GM12873 (cell line): ENCODE data around the gene NUDT14.

Source experiments
- TF ChIP-seq, protein P1 (sequence below): IDR thresholded peaks from 2 replicates; pipeline ENCODE4 v1.5.1; 2012; ENCODE audit warnings: low read depth, mild to moderate bottlenecking, moderate library complexity, low read length, control low read depth; ENCODE audit not compliant: insufficient read depth; ENCODE audit errors: missing control alignments

The NUDT14 gene

GRCh38 chr14:105211758-105212089 lies 30.6 kb upstream of the NUDT14 start:
- TF ChIP-seq, protein P1, sequence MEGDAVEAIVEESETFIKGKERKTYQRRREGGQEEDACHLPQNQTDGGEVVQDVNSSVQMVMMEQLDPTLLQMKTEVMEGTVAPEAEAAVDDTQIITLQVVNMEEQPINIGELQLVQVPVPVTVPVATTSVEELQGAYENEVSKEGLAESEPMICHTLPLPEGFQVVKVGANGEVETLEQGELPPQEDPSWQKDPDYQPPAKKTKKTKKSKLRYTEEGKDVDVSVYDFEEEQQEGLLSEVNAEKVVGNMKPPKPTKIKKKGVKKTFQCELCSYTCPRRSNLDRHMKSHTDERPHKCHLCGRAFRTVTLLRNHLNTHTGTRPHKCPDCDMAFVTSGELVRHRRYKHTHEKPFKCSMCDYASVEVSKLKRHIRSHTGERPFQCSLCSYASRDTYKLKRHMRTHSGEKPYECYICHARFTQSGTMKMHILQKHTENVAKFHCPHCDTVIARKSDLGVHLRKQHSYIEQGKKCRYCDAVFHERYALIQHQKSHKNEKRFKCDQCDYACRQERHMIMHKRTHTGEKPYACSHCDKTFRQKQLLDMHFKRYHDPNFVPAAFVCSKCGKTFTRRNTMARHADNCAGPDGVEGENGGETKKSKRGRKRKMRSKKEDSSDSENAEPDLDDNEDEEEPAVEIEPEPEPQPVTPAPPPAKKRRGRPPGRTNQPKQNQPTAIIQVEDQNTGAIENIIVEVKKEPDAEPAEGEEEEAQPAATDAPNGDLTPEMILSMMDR = no peak

DNA sequence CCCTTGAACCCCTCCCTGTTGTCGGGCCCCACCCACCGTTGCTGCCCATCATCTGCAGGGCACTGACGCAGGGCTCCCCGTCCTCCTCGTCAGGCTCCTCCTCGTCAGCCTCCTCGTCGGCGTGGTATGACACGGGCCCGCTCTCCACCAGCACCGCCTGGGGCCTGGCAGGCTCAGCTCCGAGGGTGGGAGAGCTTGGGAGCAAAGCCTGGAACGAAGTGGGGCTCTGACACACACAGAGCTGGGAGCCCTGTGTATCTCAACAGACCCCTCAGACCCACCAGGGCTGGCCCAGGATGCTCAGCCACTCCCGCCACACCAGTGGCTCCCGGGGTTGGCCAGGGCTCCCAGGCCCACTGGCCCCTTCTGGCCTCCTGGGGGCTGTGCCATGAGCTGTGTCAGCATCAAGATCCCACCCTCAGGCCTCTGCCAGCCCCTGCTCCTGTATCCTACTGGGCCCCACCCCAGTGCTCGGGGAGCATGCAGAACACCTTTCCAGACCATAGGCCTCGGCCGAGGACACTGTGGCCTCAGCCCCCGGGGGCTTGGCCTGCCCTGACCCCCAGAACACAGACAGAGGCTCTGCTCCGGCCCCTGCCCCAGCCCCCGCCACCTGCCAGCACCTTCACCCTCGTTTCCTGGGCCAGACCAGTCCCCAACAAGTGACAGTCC lies 30.1 kb upstream of the NUDT14 start:
- TF ChIP-seq, protein P1 = no peak

- TF ChIP-seq, protein P1 = no peak
These were observed 29.3 kb upstream of the NUDT14 start for GRCh38 chr14:105210266-105211025.

- TF ChIP-seq, protein P1 = no peak
These were observed 28.5 kb upstream of the NUDT14 start for GRCh38 chr14:105209646-105210045.

DNA sequence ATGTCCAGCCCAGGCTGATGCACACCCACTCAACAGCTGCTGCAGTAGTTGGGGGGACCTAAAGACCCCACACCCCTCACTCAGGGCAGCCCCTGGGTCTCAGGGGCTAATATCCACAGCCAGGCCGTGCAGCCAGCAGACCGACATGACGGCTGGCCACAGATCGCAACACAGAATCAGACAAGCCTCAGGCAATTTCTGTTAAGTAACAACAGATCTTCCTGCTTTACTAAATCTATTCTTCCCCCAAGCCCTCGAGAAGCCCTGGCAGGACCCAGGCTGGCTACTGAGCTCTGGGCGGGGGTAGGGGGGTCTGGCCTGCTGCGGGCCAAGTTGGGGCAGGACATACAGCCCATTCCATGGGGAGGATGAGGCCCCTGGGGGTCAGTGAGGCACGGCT lies 28.0 kb upstream of the NUDT14 start:
- TF ChIP-seq, protein P1 = no peak

DNA sequence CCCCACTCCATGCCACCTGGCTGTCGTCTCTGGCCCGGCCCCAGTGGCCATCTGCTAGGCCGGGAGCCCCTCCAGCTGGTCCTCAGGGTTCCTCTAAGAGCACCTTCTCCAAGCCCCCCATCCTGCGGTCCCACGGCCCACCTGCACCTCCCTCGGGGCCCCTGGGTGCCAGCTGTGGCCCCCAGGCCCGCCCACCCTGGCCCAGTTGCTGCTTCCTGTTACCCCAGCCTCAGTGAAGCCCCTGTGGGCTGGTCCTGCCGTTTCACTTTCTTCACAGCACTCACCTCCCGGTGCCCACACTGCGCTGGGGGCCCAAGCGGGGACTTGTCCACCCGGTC lies 27.6 kb upstream of the NUDT14 start:
- TF ChIP-seq, protein P1 = no peak

GRCh38 chr14:105207996-105208737 lies 27.1 kb upstream of the NUDT14 start:
- TF ChIP-seq, protein P1 = no peak
